SK-N-SH (cell line): ENCODE data around the gene RNF145. TPM values are rescaled to one million over a fixed set of nuclear protein-coding genes. Genes with fewer than 3 reads are reported as not detected.

Source experiments
- CTCF ChIA-PET: fragments of 300-600, 350-600 bp; formaldehyde crosslinking; extraction: SDS; loops from one replicate; lab custom pipeline; 2021; lab: Yijun Ruan, JAX
- POLR2A ChIA-PET: fragments of 350-600 bp; sonication (Branson Sonifier 250); formaldehyde crosslinking; extraction: SDS; loops from one replicate; lab custom pipeline; 2020; ENCODE audit warnings: antibody characterized with exemption, inconsistent platforms; lab: Yijun Ruan, JAX
- DNase-seq: peaks from one replicate; pipeline ENCODE4 v3.0.0; 2012
- H2AFZ ChIP-seq: fragments of 200-600 bp; sonication (generic); 2 replicates; pipeline ENCODE4 v1.8.1; 2016; ENCODE audit warnings: antibody characterized with exemption, mild to moderate bottlenecking, low read depth
- H3F3A ChIP-seq: fragments of 200-600 bp; sonication (generic); replicated peaks from 2 replicates; pipeline ENCODE3; 2016; ENCODE audit warnings: antibody characterized with exemption, mild to moderate bottlenecking; ENCODE audit not compliant: insufficient read depth
- H3K27ac ChIP-seq, 2 experiments: fragments of 200-500 bp in 1 of 2; fragments of 200-600 bp in 1 of 2; sonication (Bioruptor generic) in 1 of 2; sonication (generic), shearing (Covaris generic) in 1 of 2; 2 replicates each; pipeline versions ENCODE4 v1.5.1 to v1.6.1; 2014 to 2016; ENCODE audit warnings: low read depth in 2 of 2, inconsistent platforms in 1 of 2, low read length in 1 of 2, mild to moderate bottlenecking in 1 of 2, mixed read lengths in 1 of 2
- H3K27me3 ChIP-seq: fragments of 200-600 bp; sonication (generic), shearing (Covaris generic); 2 replicates; pipeline ENCODE4 v1.6.1; 2016; ENCODE audit warnings: mixed run types; ENCODE audit not compliant: insufficient read depth
- H3K36me3 ChIP-seq, 2 experiments: fragments of 200-500 bp in 1 of 2; fragments of 200-600 bp in 1 of 2; sonication (Bioruptor generic) in 1 of 2; sonication (generic) in 1 of 2; replicated peaks in 1 of 2; 2 replicates each; pipeline versions ENCODE3 to v1.5.1; 2014 to 2016; ENCODE audit warnings: low read length in 1 of 2, mild to moderate bottlenecking in 1 of 2; ENCODE audit not compliant: insufficient read depth in 2 of 2, control insufficient read depth in 1 of 2
- H3K4me1 ChIP-seq, 2 experiments: fragments of 200-500 bp in 1 of 2; fragments of 200-600 bp in 1 of 2; sonication (Bioruptor generic) in 1 of 2; sonication (generic), shearing (Covaris generic) in 1 of 2; 2 replicates each; pipeline versions ENCODE4 v1.5.1 to v1.6.1; 2014 to 2016; ENCODE audit warnings: low read depth in 1 of 2, low read length in 1 of 2, mixed run types in 1 of 2; ENCODE audit not compliant: insufficient read depth in 2 of 2, control insufficient read depth in 1 of 2
- H3K4me2 ChIP-seq: fragments of 200-600 bp; sonication (generic), shearing (Covaris generic); 2 replicates; pipeline ENCODE4 v1.6.1; 2017; ENCODE audit warnings: mixed run types
- H3K4me3 ChIP-seq, 2 experiments: fragments of 200-500 bp in 1 of 2; fragments of 200-600 bp in 1 of 2; sonication (Bioruptor generic) in 1 of 2; sonication (generic), shearing (Covaris generic) in 1 of 2; 2 replicates each; pipeline versions ENCODE4 v1.5.1 to v1.8.1; 2014 to 2016; ENCODE audit warnings: low read depth in 2 of 2, inconsistent platforms in 1 of 2, low read length in 1 of 2, mild to moderate bottlenecking in 1 of 2, mixed read lengths in 1 of 2, moderate library complexity in 1 of 2
- H3K79me2 ChIP-seq: fragments of 200-600 bp; sonication (generic); 2 replicates; pipeline ENCODE4 v1.8.1; 2017; ENCODE audit warnings: mild to moderate bottlenecking; ENCODE audit not compliant: insufficient read depth
- H3K9ac ChIP-seq: fragments of 200-600 bp; sonication (generic); 2 replicates; pipeline ENCODE4 v1.6.1; 2017; ENCODE audit warnings: mixed run types
- H3K9me2 ChIP-seq: fragments of 200-600 bp; sonication (generic); 2 replicates; pipeline ENCODE4 v1.6.1; 2017; ENCODE audit warnings: mixed run types
- H3K9me3 ChIP-seq: fragments of 200-600 bp; sonication (generic); 2 replicates; pipeline ENCODE4 v1.6.1; 2017; ENCODE audit warnings: mixed run types, mild to moderate bottlenecking, moderate library complexity
- H4K20me1 ChIP-seq: fragments of 200-600 bp; sonication (generic); 2 replicates; pipeline ENCODE4 v1.6.1; 2017; ENCODE audit warnings: mild to moderate bottlenecking, mixed run types; ENCODE audit not compliant: insufficient read depth
- CHD2 ChIP-seq: fragments of 150-350 bp; IDR thresholded peaks from 2 replicates; pipeline ENCODE4 v1.6.1; 2018; ENCODE audit warnings: low read length; ENCODE audit not compliant: partially characterized antibody
- CTCF ChIP-seq: fragments of 200-600 bp; sonication (generic); IDR thresholded peaks from 2 replicates; pipeline ENCODE4 v1.6.1; 2017; ENCODE audit warnings: antibody characterized with exemption, mild to moderate bottlenecking, moderate library complexity
- EP300 ChIP-seq, 2 experiments: IDR thresholded peaks; 2 replicates each; pipeline versions ENCODE4 v1.4.0 to v1.6.1; 2012; ENCODE audit warnings: borderline replicate concordance in 1 of 2, low read depth in 1 of 2, low read length in 1 of 2
- JUND ChIP-seq: IDR thresholded peaks from 2 replicates; pipeline ENCODE4 v1.4.0; 2012
- MEF2A ChIP-seq: IDR thresholded peaks from 2 replicates; pipeline ENCODE4 v1.4.0; 2012; ENCODE audit warnings: low read depth, borderline replicate concordance
- NFIC ChIP-seq: IDR thresholded peaks from 2 replicates; pipeline ENCODE4 v1.4.0; 2012; ENCODE audit warnings: borderline replicate concordance
- NRF1 ChIP-seq: IDR thresholded peaks from 2 replicates; pipeline ENCODE4 v1.6.1; 2012; ENCODE audit warnings: low read depth, mild to moderate bottlenecking, low read length
- RXRA ChIP-seq: IDR thresholded peaks from 2 replicates; pipeline ENCODE4 v1.4.0; 2012; ENCODE audit warnings: low read depth, mild to moderate bottlenecking, borderline replicate concordance
- SMC3 ChIP-seq: IDR thresholded peaks from 2 replicates; pipeline ENCODE4 v1.6.1; 2012; ENCODE audit warnings: low read depth, low read length, improper control_type of control experiment
- USF2 ChIP-seq: fragments of 150-350 bp; IDR thresholded peaks from 2 replicates; pipeline ENCODE4 v1.6.1; 2017; ENCODE audit warnings: antibody characterized with exemption, low read length, low read depth, borderline replicate concordance
- WGBS: methylation state at CpG from one replicate; pipeline ENCODE4 v1.1.6; 2017; ENCODE audit warnings: low lambda C conversion rate; 5-methylcytosine and 5-hydroxymethylcytosine counted together
- polyA plus RNA-seq, 3 experiments: library from polyadenylated mRNA; depleted of rRNA; stranded (reverse); fragments of >200 nt; gene quantifications; 2 replicates each; pipeline ENCODE4 v1.2.3, GENCODE V29; 2012

RNF145 gene
- polyA plus RNA-seq, 1 of the 3 experiments (the other 2 are of a cell fraction) = 36.1 TPM

GRCh38 chr5:159223469-159223868 lies 14.1 kb upstream of the RNF145 start:
- no peak for DNase-seq
- Histone ChIP-seq H3K79me2 (no peaks in the 10 kb centered on the region), H3K9me2 (no peaks in the 10 kb centered on the region), H3K4me1 (no peaks in the 10 kb centered on the region; a peak in 1 of 4 replicates), H3K36me3 (no peaks in the 10 kb centered on the region), H3K9ac (no peak overlapping the region), H3K9me3 (no peaks in the 10 kb centered on the region), H3K27ac (no peak overlapping the region), H3K27me3 (no peaks in the 10 kb centered on the region; the same call in 1 of the 2 replicates), H4K20me1 (no peaks in the 10 kb centered on the region), H2AFZ (no peak overlapping the region), H3K4me3 (no peak overlapping the region), H3F3A (no peaks in the 10 kb centered on the region), H3K4me2 (no peak overlapping the region)
- 81% methylated on average over 3 of the region's 3 CpGs for WGBS
- ChIA-PET CTCF (interaction anchor here (1.4 kb wide), 1 partner anchor 15 kb away, joined by 3 read pairs; no protein-coding TSS in a partner anchor), POLR2A (no interaction called here)
- TF ChIP-seq NRF1 (no peak), EP300 (IDR thresholded peaks at IDR 0.05; ENCODE audit: borderline replicate concordance in 1 of 2, low read depth in 1 of 2, low read length in 1 of 2) (no peak), MEF2A (no peak), JUND (no peak), SMC3 (no peak)

- DNase-seq = no peak
Observed at GRCh38 chr5:159220206-159220605, 10.9 kb upstream of the RNF145 start.

More at GRCh38 chr5:159220206-159220605, 10.9 kb upstream of the RNF145 start:
- Histone ChIP-seq H3K9me2 (no peaks in the 10 kb centered on the region), H3K27me3 (no peaks in the 10 kb centered on the region; the same call in 1 of the 2 replicates), H3F3A (peaks cover 2% of the 10 kb centered on the region), H4K20me1 (no peaks in the 10 kb centered on the region), H3K4me1 (no peaks in the 10 kb centered on the region; a peak in 2 of 4 replicates), H3K79me2 (no peaks in the 10 kb centered on the region), H3K36me3 (no peaks in the 10 kb centered on the region), H3K4me3 (no peak overlapping the region), H3K27ac (no peak overlapping the region), H3K4me2 (no peak overlapping the region), H3K9me3 (no peaks in the 10 kb centered on the region), H2AFZ (no peak overlapping the region), H3K9ac (no peak overlapping the region)
- WGBS = 73% methylated on average over 5 of the region's 5 CpGs
- TF ChIP-seq CTCF = no peak
- TF ChIP-seq NFIC = no peak
- TF ChIP-seq MEF2A = no peak
- no peak for TF ChIP-seq CHD2
- no peak for TF ChIP-seq USF2
- no peak for TF ChIP-seq RXRA
- ChIA-PET POLR2A (no interaction called here), CTCF (no interaction called here)
